Duodenal mucosa (tissue), 2 donors: Measurements from ENCODE around the gene PTPN23.
A peak's percentile ranks its signal among the peaks of the same experiment; 100 is the strongest.

Experiments
- H3K27ac ChIP-seq: one replicate; pipeline ENCODE4 v1.7.0; 2013; ENCODE audit warnings: low read depth, low read length
- H3K27me3 ChIP-seq, 2 donors: one replicate each; pipeline ENCODE4 v1.7.0; 2013; ENCODE audit warnings: low read length in 2 of 2, control low read depth in 1 of 2; ENCODE audit not compliant: insufficient read depth in 2 of 2, control insufficient read depth in 1 of 2
- H3K36me3 ChIP-seq, 2 donors: one replicate each; pipeline ENCODE4 v1.7.0; 2013; ENCODE audit warnings: low read length in 2 of 2, control low read depth in 1 of 2; ENCODE audit not compliant: insufficient read depth in 2 of 2, control insufficient read depth in 1 of 2
- H3K4me1 ChIP-seq, 2 donors: one replicate each; pipeline ENCODE4 v1.7.0; 2013; ENCODE audit warnings: low read length in 2 of 2, control low read depth in 1 of 2; ENCODE audit not compliant: insufficient read depth in 2 of 2, control insufficient read depth in 1 of 2
- H3K4me3 ChIP-seq, 2 donors: one replicate each; pipeline ENCODE4 v1.7.0; 2013; ENCODE audit warnings: low read length in 2 of 2, low read depth in 1 of 2
- H3K9ac ChIP-seq, 2 donors: one replicate each; pipeline ENCODE4 v1.7.0; 2013; ENCODE audit warnings: low read length in 2 of 2, low read depth in 1 of 2
- H3K9me3 ChIP-seq, 2 donors: one replicate each; pipeline ENCODE4 v1.7.0; 2013; ENCODE audit warnings: low read length in 2 of 2, control low read depth in 1 of 2; ENCODE audit not compliant: control insufficient read depth in 1 of 2

The PTPN23 gene

GRCh38 chr3:47425959-47426358 is 45.1 kb downstream of the PTPN23 start:
- H3K9ac ChIP-seq: peak overlapping the region in 1 of 2 donors; percentile 41
- H3K4me3 ChIP-seq: no peak overlapping the region
- H3K4me1 ChIP-seq: peaks cover 46 to 47% of the 10 kb centered on the region in 2 donors
- H3K27ac ChIP-seq: no peak overlapping the region
- H3K36me3 ChIP-seq: peaks cover 20 to 55% of the 10 kb centered on the region in 2 donors
- H3K27me3 ChIP-seq: no peaks in the 10 kb centered on the region
- H3K9me3 ChIP-seq: no peaks in the 10 kb centered on the region

GRCh38 chr3:47427866-47428265 is 47.0 kb downstream of the PTPN23 start:
- Histone ChIP-seq H3K27me3 (no peaks in the 10 kb centered on the region), H3K27ac (no peak overlapping the region), H3K9ac (no peak overlapping the region), H3K9me3 (no peaks in the 10 kb centered on the region), H3K36me3 (peaks cover 23 to 68% of the 10 kb centered on the region in 2 donors), H3K4me3 (no peak overlapping the region), H3K4me1 (peaks cover 27 to 28% of the 10 kb centered on the region in 2 donors)

- Histone ChIP-seq H3K9me3 (no peaks in the 10 kb centered on the region), H3K36me3 (peaks cover 28 to 74% of the 10 kb centered on the region in 2 donors), H3K4me1 (peaks cover 21 to 24% of the 10 kb centered on the region in 2 donors), H3K27me3 (no peaks in the 10 kb centered on the region), H3K4me3 (no peak overlapping the region), H3K9ac (no peak overlapping the region), H3K27ac (no peak overlapping the region)
These were observed 47.8 kb downstream of the PTPN23 start for GRCh38 chr3:47428662-47429061.

- Histone ChIP-seq H3K36me3 (peaks cover 34 to 72% of the 10 kb centered on the region in 2 donors), H3K27ac (no peak overlapping the region), H3K9ac (no peak overlapping the region), H3K27me3 (no peaks in the 10 kb centered on the region), H3K4me1 (peaks cover 17 to 21% of the 10 kb centered on the region in 2 donors), H3K4me3 (no peak overlapping the region), H3K9me3 (no peaks in the 10 kb centered on the region)
These were observed 48.9 kb downstream of the PTPN23 start for GRCh38 chr3:47429476-47430270.

GRCh38 chr3:47430606-47431005 is 49.8 kb downstream of the PTPN23 start:
- H3K9ac ChIP-seq: no peak overlapping the region
- no peaks in the 10 kb centered on the region for H3K27me3 ChIP-seq
- peaks cover 38 to 68% of the 10 kb centered on the region in 2 donors for H3K36me3 ChIP-seq
- no peaks in the 10 kb centered on the region for H3K9me3 ChIP-seq
- H3K4me1 ChIP-seq: peaks cover 14 to 17% of the 10 kb centered on the region in 2 donors
- H3K4me3 ChIP-seq: no peak overlapping the region
- H3K27ac ChIP-seq: no peak overlapping the region

- Histone ChIP-seq H3K9ac (no peak overlapping the region), H3K36me3 (peaks cover 38 to 63% of the 10 kb centered on the region in 2 donors), H3K4me1 (peaks cover 14 to 16% of the 10 kb centered on the region in 2 donors)
These were observed 50.4 kb downstream of the PTPN23 start for GRCh38 chr3:47431225-47431624.

GRCh38 chr3:47432673-47433072 is 51.9 kb downstream of the PTPN23 start:
- no peak overlapping the region for H3K4me3 ChIP-seq
- H3K36me3 ChIP-seq: peaks cover 32 to 51% of the 10 kb centered on the region in 2 donors
- no peaks in the 10 kb centered on the region for H3K27me3 ChIP-seq
- H3K27ac ChIP-seq: no peak overlapping the region
- peaks cover 15 to 18% of the 10 kb centered on the region in 2 donors for H3K4me1 ChIP-seq
- H3K9me3 ChIP-seq: no peaks in the 10 kb centered on the region
- H3K9ac ChIP-seq: no peak overlapping the region

More at GRCh38 chr3:47431225-47431624, 50.4 kb downstream of the PTPN23 start:
- no peaks in the 10 kb centered on the region for H3K9me3 ChIP-seq
- H3K4me3 ChIP-seq: no peak overlapping the region
- no peak overlapping the region for H3K27ac ChIP-seq
- H3K27me3 ChIP-seq: no peaks in the 10 kb centered on the region

- H3K4me3 ChIP-seq: no peak overlapping the region
- H3K9ac ChIP-seq: no peak overlapping the region
- peaks cover 15 to 18% of the 10 kb centered on the region in 2 donors for H3K4me1 ChIP-seq
- no peaks in the 10 kb centered on the region for H3K9me3 ChIP-seq
- H3K27me3 ChIP-seq: no peaks in the 10 kb centered on the region
- no peak overlapping the region for H3K27ac ChIP-seq
- H3K36me3 ChIP-seq: peaks cover 22 to 40% of the 10 kb centered on the region in 2 donors
These were observed 53.0 kb downstream of the PTPN23 start for GRCh38 chr3:47433796-47434195.

- no peaks in the 10 kb centered on the region for H3K9me3 ChIP-seq
- no peak overlapping the region for H3K27ac ChIP-seq
- no peak overlapping the region for H3K9ac ChIP-seq
- peaks cover 15 to 20% of the 10 kb centered on the region in 2 donors for H3K4me1 ChIP-seq
- no peaks in the 10 kb centered on the region for H3K27me3 ChIP-seq
- H3K4me3 ChIP-seq: no peak overlapping the region
- peaks cover 29 to 41% of the 10 kb centered on the region in 2 donors for H3K36me3 ChIP-seq
These were observed 54.0 kb downstream of the PTPN23 start for GRCh38 chr3:47434849-47435248.

GRCh38 chr3:47436180-47436579 is 55.4 kb downstream of the PTPN23 start:
- no peak overlapping the region for H3K4me3 ChIP-seq
- H3K27me3 ChIP-seq: no peaks in the 10 kb centered on the region
- no peak overlapping the region for H3K9ac ChIP-seq
- no peaks in the 10 kb centered on the region for H3K9me3 ChIP-seq
- no peak overlapping the region for H3K27ac ChIP-seq
- H3K36me3 ChIP-seq: peaks cover 27 to 35% of the 10 kb centered on the region in 2 donors
- peaks cover 17 to 26% of the 10 kb centered on the region in 2 donors for H3K4me1 ChIP-seq
